Stimulated activated naive B cell treated with anti-CD40 and anti-IgM and Interleukin-4, amounts not matched to agents 10 μg/mL and 1 μg/mL and 100 μg/mL, for 72 hours (primary cell): Measurements from ENCODE around the gene ARNT2.

Experiments used
- ATAC-seq, 2 donors: fragments of 150-1000 bp; cut with Tn5 transposase; replicated peaks; 2 replicates each; pipeline ENCODE4 v1.10.0; 2021; ENCODE audit warnings: moderate library complexity in 1 of 2
- DNase-seq: peaks from one replicate; pipeline ENCODE4 v3.0.0; 2021
- H3K27ac Mint-ChIP-seq: one replicate; pipeline ENCODE4 v1.8.0; 2022; ENCODE audit warnings: mild to moderate bottlenecking, mixed read lengths
- H3K27me3 Mint-ChIP-seq, 2 donors: one replicate each; pipeline ENCODE4 v1.8.0; 2022; ENCODE audit warnings: mixed read lengths in 2 of 2
- H3K36me3 Mint-ChIP-seq, 2 donors: one replicate each; pipeline ENCODE4 v1.8.0; 2022; ENCODE audit warnings: mixed read lengths in 2 of 2, mild to moderate bottlenecking in 1 of 2
- H3K4me1 Mint-ChIP-seq, 2 donors: one replicate each; pipeline ENCODE4 v1.8.0; 2022; ENCODE audit warnings: mixed read lengths in 2 of 2, mild to moderate bottlenecking in 1 of 2
- H3K4me3 Mint-ChIP-seq, 2 donors: one replicate each; pipeline ENCODE4 v1.8.0; 2022; ENCODE audit warnings: mild to moderate bottlenecking in 2 of 2, mixed read lengths in 2 of 2, moderate library complexity in 1 of 2
- H3K9me3 Mint-ChIP-seq, 2 donors: one replicate each; pipeline ENCODE4 v1.8.0; 2022; ENCODE audit warnings: mixed read lengths in 2 of 2, mild to moderate bottlenecking in 1 of 2

ARNT2 gene

DNA sequence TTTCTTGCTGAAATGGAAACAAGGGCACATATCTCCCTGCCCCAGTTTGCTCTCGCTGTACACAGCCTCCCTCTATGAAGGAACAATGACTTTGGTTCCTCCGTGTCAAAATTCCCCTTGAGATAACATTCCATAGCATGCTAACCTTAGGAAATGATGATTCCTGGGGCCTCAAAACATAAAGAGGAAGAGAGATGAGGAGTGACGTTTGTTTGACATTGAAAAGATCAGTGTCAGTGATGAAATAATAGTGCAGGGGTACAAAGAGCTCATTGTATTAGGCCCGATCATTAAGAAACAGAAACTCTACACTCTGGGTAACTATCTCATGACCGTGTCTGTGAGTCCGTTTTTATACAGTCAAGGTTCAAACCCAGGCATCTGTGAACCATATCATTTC, 55.2 kb downstream of the ARNT2 start:
- no peak for DNase-seq
- Mint-ChIP-seq H3K27ac (no peak overlapping the region), H3K4me3 (no peak overlapping the region), H3K36me3 (no peaks in the 10 kb centered on the region), H3K9me3 (no peaks in the 10 kb centered on the region), H3K27me3 (peaks cover 7 to 20% of the 10 kb centered on the region in 2 donors), H3K4me1 (peaks cover 12 to 25% of the 10 kb centered on the region in 2 donors)
- ATAC-seq, result no peak

- Mint-ChIP-seq H3K4me1 (peaks cover 12 to 25% of the 10 kb centered on the region in 2 donors), H3K4me3 (no peak overlapping the region), H3K27me3 (peaks cover 7 to 20% of the 10 kb centered on the region in 2 donors), H3K36me3 (no peaks in the 10 kb centered on the region), H3K27ac (no peak overlapping the region), H3K9me3 (no peaks in the 10 kb centered on the region)
- no peak for DNase-seq
- no peak for ATAC-seq
These were observed 55.6 kb downstream of the ARNT2 start for GRCh38 chr15:80459818-80460217.

DNA sequence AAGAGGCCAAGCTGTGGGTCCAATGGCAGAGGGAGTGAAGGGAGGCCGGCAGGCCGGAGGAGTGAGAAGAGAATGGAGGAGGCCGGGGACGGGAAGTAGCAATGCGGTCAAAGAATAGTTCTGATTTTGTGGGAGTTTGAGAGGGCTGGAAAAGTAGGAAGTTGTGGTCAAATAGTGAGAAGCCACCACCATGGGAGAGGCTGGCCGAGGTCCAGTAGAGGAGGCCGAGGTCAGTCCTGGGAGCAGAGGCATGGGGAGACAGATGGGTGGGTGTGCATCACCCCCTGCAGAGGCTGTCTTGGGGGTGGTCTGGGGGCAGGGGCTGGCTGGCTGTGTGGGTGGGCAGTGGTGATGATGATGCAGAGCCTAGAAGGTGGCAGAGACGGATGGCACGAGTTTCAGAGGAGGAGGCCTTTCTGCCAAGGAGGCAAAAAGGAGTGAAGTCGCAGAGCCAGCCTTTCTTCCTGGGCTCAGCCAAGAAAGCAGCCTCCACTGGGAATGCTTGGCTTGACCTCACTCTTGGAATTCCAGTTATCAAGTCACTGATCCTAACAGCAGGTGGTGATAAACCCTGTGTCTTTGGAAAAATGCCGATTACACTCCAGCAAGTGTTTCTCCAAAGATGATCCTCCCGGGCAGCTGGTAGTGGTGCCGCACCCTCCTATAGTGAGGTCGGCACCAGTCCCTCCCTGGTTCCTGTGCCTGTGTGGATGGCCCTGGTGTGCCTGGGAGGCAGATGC, 57.3 kb downstream of the ARNT2 start:
- Mint-ChIP-seq H3K27me3 (peaks cover 0 to 7% of the 10 kb centered on the region in 2 donors), H3K27ac (no peak overlapping the region), H3K4me1 (peaks cover 10 to 25% of the 10 kb centered on the region in 2 donors), H3K36me3 (no peaks in the 10 kb centered on the region), H3K4me3 (no peak overlapping the region), H3K9me3 (no peaks in the 10 kb centered on the region)
- no peak for DNase-seq
- no peak for ATAC-seq

GRCh38 chr15:80462111-80462510, 57.9 kb downstream of the ARNT2 start:
- H3K27me3 Mint-ChIP-seq, result peaks cover 4 to 11% of the 10 kb centered on the region in 2 donors
- peaks cover 10 to 22% of the 10 kb centered on the region in 2 donors for H3K4me1 Mint-ChIP-seq
- H3K9me3 Mint-ChIP-seq, result no peaks in the 10 kb centered on the region
- DNase-seq, result no peak
- H3K4me3 Mint-ChIP-seq, result no peak overlapping the region
- no peak for ATAC-seq
- H3K36me3 Mint-ChIP-seq, result no peaks in the 10 kb centered on the region
- no peak overlapping the region for H3K27ac Mint-ChIP-seq

- no peak overlapping the region for H3K4me3 Mint-ChIP-seq
- no peaks in the 10 kb centered on the region for H3K36me3 Mint-ChIP-seq
- DNase-seq (no peak), ATAC-seq (peak; percentile 25 to 42)
- peaks cover 5 to 15% of the 10 kb centered on the region in 2 donors for H3K27me3 Mint-ChIP-seq
- H3K4me1 Mint-ChIP-seq, result peaks cover 7 to 19% of the 10 kb centered on the region in 2 donors
- no peaks in the 10 kb centered on the region for H3K9me3 Mint-ChIP-seq
- no peak overlapping the region for H3K27ac Mint-ChIP-seq
These were observed 58.8 kb downstream of the ARNT2 start for GRCh38 chr15:80462836-80463512.

DNA sequence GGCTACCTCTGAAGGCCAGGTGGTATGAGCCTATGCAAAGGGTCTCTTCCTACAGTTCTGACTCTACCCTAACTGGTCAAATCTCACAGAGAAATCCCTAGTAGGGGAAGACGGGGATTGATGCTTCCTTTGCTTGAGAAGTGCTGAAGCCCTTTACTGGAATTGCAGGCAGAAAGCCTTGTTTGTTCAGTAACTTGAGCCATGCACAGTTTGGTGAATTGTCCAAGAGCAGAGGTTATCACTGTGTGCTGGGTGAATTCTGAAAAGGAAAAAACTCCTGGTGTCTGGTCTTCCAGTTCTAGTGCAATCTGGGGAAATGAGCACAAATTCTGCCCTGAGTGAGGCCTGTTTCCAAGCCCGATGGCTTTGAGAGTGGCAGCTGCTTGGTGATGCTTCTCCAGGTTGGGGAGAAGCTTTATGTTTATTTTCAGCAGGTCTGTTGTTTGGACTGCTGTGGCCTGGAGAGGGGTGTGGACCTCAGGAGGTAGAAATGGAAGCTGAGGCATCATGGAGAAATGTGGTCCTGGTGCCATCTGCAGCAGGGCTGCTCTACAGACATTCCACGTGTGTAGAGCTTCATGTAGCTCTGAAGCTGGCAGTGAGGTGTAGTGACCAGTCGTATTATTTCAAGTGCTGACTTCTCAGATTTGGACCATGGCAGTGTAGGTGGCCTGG, 60.9 kb downstream of the ARNT2 start:
- H3K36me3 Mint-ChIP-seq, result no peaks in the 10 kb centered on the region
- H3K27me3 Mint-ChIP-seq, result peaks cover 5 to 15% of the 10 kb centered on the region in 2 donors
- H3K4me3 Mint-ChIP-seq, result no peak overlapping the region
- ATAC-seq (no peak), DNase-seq (no peak)
- peaks cover 7 to 19% of the 10 kb centered on the region in 2 donors for H3K4me1 Mint-ChIP-seq
- H3K27ac Mint-ChIP-seq, result no peak overlapping the region
- H3K9me3 Mint-ChIP-seq, result no peaks in the 10 kb centered on the region

GRCh38 chr15:80465626-80466005, 61.4 kb downstream of the ARNT2 start:
- H3K36me3 Mint-ChIP-seq, result no peaks in the 10 kb centered on the region
- ATAC-seq, result no peak
- H3K4me3 Mint-ChIP-seq, result no peak overlapping the region
- H3K4me1 Mint-ChIP-seq, result peaks cover 7 to 19% of the 10 kb centered on the region in 2 donors
- no peaks in the 10 kb centered on the region for H3K9me3 Mint-ChIP-seq
- DNase-seq, result no peak
- H3K27me3 Mint-ChIP-seq, result peaks cover 5 to 15% of the 10 kb centered on the region in 2 donors
- H3K27ac Mint-ChIP-seq, result no peak overlapping the region

- no peak overlapping the region for H3K4me3 Mint-ChIP-seq
- peaks cover 0 to 1% of the 10 kb centered on the region in 2 donors for H3K9me3 Mint-ChIP-seq
- H3K27ac Mint-ChIP-seq, result no peak overlapping the region
- peaks cover 8% of the 10 kb centered on the region in 2 donors for H3K27me3 Mint-ChIP-seq
- ATAC-seq, result no peak
- DNase-seq, result no peak
- H3K4me1 Mint-ChIP-seq, result peaks cover 5 to 14% of the 10 kb centered on the region in 2 donors
- no peaks in the 10 kb centered on the region for H3K36me3 Mint-ChIP-seq
These were observed 62.4 kb downstream of the ARNT2 start for GRCh38 chr15:80466543-80466942.

- no peak for ATAC-seq
- no peak overlapping the region for H3K27ac Mint-ChIP-seq
- peaks cover 0 to 1% of the 10 kb centered on the region in 2 donors for H3K9me3 Mint-ChIP-seq
- peaks cover 8% of the 10 kb centered on the region in 2 donors for H3K27me3 Mint-ChIP-seq
- no peaks in the 10 kb centered on the region for H3K36me3 Mint-ChIP-seq
- DNase-seq, result no peak
- H3K4me3 Mint-ChIP-seq, result no peak overlapping the region
- peaks cover 2 to 10% of the 10 kb centered on the region in 2 donors for H3K4me1 Mint-ChIP-seq
These were observed 63.1 kb downstream of the ARNT2 start for GRCh38 chr15:80467311-80467714.

DNA sequence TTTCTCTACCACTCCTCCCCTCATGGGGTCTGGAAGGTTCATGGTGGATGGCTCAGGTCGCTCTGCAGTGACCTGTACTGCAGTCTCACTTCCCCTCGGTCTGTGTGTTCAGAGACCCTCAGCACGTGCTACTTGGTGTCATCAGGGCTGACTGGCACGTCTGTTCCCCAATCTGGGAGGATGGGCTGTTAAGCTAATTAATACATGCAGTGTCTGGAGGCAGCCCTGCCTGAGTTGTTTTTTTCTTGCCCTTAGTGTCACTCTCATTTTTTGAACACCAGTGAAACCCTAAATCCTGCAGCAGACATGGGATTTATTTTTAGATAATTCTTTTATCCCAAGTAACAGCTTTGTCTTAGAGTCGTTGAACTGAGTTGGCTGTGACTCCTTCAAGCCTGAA, 64.6 kb downstream of the ARNT2 start:
- peaks cover 0 to 7% of the 10 kb centered on the region in 2 donors for H3K4me1 Mint-ChIP-seq

GRCh38 chr15:80471881-80472280, 67.7 kb downstream of the ARNT2 start:
- H3K36me3 Mint-ChIP-seq, result no peaks in the 10 kb centered on the region
- no peak overlapping the region for H3K4me3 Mint-ChIP-seq
- peaks cover 13 to 19% of the 10 kb centered on the region in 2 donors for H3K27me3 Mint-ChIP-seq
- DNase-seq (no peak), ATAC-seq (no peak)
- peaks cover 4 to 7% of the 10 kb centered on the region in 2 donors for H3K9me3 Mint-ChIP-seq
- peaks cover 0 to 7% of the 10 kb centered on the region in 2 donors for H3K4me1 Mint-ChIP-seq
- no peak overlapping the region for H3K27ac Mint-ChIP-seq

More for the DNA sequence above, 64.6 kb downstream of the ARNT2 start:
- H3K27ac Mint-ChIP-seq, result no peak overlapping the region
- no peaks in the 10 kb centered on the region for H3K36me3 Mint-ChIP-seq
- no peak for DNase-seq
- H3K9me3 Mint-ChIP-seq, result peaks cover 0 to 1% of the 10 kb centered on the region in 2 donors
- H3K4me3 Mint-ChIP-seq, result no peak overlapping the region
- H3K27me3 Mint-ChIP-seq, result peaks cover 14 to 20% of the 10 kb centered on the region in 2 donors
- ATAC-seq, result no peak

DNA sequence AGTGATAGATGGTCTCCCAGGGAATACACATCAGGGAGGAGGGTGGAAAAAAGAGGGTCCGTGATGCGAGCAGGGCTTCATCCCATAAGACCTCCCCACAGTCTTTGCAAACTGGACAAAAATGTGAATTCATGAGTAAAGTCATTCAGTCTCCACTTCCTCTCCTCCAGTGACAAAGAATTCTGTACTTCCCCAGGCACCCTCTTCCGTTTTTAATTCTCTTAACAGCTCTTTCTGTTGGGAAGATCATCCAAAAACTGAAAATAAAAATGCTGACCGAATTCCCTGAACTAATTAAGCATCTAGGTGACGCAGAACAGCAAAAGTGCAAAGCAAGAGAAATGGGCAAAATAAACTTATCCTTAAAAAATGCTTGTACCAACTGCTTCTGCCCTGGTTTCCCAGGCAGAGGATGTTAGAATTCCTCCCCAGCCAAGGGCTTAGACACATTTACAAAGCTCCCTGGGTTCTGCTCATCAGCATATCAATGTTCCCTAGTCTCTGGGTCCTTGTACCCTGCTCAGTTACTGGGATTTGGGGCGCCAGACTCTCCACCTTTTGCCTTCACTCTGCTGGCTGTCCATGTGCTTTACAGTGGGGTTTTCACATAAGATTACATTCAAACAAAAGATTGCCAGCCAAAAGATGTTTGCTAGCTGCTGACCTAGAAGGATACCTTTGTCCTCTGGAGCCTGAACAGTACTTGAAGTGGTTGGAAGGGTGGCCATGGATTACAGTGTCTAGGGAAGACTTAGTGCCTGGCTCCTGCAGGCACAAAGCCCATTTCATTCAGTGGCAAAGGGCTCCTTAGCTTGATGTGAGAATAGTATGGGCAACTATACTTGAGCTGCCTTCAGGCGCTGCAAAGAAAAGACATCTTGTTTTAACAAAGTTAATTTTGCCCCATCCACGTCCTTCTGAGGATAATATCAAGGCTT, 69.4 kb downstream of the ARNT2 start:
- H3K9me3 Mint-ChIP-seq, result peaks cover 6 to 11% of the 10 kb centered on the region in 2 donors
- peaks cover 0 to 7% of the 10 kb centered on the region in 2 donors for H3K4me1 Mint-ChIP-seq
- peaks cover 9 to 12% of the 10 kb centered on the region in 2 donors for H3K27me3 Mint-ChIP-seq
- H3K4me3 Mint-ChIP-seq, result no peak overlapping the region
- H3K27ac Mint-ChIP-seq, result no peak overlapping the region
- DNase-seq, result no peak
- no peaks in the 10 kb centered on the region for H3K36me3 Mint-ChIP-seq
- ATAC-seq, result no peak

DNA sequence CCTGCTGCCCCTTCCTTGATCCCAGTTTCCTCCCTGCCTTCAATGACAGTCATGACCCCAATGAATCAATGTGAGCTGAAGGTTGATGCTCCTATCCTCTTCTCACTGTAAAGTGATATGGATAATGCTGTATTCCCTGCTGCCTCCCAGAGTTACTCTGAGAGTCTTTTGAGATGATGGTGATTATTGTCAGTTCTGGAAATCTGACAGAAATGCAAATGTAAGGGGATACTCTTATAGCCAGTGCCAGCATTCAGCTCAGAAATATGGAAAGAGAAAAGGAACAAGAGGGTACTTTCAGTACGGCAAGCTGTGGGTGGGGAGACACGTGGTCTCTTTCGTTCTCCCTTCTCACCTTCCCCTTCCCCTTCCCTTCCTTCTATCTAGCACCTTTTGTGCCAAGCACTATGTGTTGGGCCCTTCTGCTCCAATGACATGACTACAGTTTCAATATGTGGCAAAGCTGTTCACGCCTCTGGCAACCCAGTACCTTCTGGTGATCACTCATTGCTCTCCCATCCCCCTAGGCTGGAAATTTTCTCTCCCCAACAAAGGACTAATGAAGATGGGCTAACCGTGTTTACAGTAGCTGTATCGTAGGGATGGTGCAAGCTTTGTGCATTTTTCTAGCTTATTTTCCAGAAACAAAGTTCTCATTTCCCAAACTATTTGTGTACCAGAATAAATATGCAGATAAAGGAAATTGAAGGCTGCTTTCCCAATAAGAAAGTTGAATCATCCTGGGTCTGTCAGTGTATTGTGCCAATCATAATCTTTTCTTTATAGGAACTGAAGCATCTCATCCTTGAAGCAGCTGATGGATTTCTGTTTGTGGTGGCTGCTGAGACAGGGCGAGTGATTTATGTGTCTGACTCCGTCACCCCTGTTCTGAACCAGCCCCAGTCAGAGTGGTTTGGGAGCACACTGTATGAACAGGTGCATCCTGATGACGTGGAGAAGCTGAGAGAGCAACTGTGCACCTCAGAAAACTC, 70.3 kb downstream of the ARNT2 start:
- Mint-ChIP-seq H3K4me3 (no peak overlapping the region), H3K9me3 (peaks cover 6 to 11% of the 10 kb centered on the region in 2 donors), H3K4me1 (peaks cover 0 to 7% of the 10 kb centered on the region in 2 donors), H3K36me3 (no peaks in the 10 kb centered on the region), H3K27ac (no peak overlapping the region), H3K27me3 (peaks cover 9 to 12% of the 10 kb centered on the region in 2 donors)
- DNase-seq (no peak), ATAC-seq (no peak)
